K562 (cell line): ENCODE measurements around the gene MAS1L. TPM values are rescaled to one million over a fixed set of nuclear protein-coding genes. Genes with fewer than 3 reads are reported as not detected.

ENCODE experiments used
- ADNP ChIP-seq: fragments of 200-800 bp; sonication (Bioruptor generic); IDR thresholded peaks from 2 replicates; pipeline ENCODE4 v1.6.1; 2016; ENCODE audit warnings: missing genetic modification characterization, missing compliant biosample characterization
- ARID2 ChIP-seq: fragments of 450-650 bp; IDR thresholded peaks from 2 replicates; pipeline ENCODE4 v1.6.1; 2017; ENCODE audit warnings: antibody characterized with exemption, mild to moderate bottlenecking
- CBFB ChIP-seq: sonication (generic); formaldehyde crosslinking; IDR thresholded peaks from 2 replicates; pipeline ENCODE4 v1.4.0; 2020; ENCODE audit warnings: mild to moderate bottlenecking, missing genetic modification reagents
- CCNT2 ChIP-seq: IDR thresholded peaks from 2 replicates; pipeline ENCODE4 v1.6.1; 2011; ENCODE audit warnings: borderline replicate concordance, low read depth, mild to moderate bottlenecking, moderate library complexity, mixed read lengths, low read length; ENCODE audit not compliant: insufficient read length; ENCODE audit errors: extremely low read depth
- DDX20 ChIP-seq: fragments of 450-650 bp; IDR thresholded peaks from 2 replicates; pipeline ENCODE4 v1.6.1; 2016; ENCODE audit warnings: missing genetic modification characterization, low read depth, mild to moderate bottlenecking, missing compliant biosample characterization, moderate library complexity
- FOXJ2 ChIP-seq: fragments of 200-800 bp; sonication (Bioruptor generic); IDR thresholded peaks from 2 replicates; pipeline ENCODE4 v1.6.1; 2016; ENCODE audit warnings: missing genetic modification characterization, missing compliant biosample characterization
- FOXJ3 ChIP-seq: sonication (generic); formaldehyde crosslinking; IDR thresholded peaks from 2 replicates; pipeline ENCODE4 v1.4.0; 2020; ENCODE audit warnings: mild to moderate bottlenecking, missing genetic modification reagents
- GATA2 ChIP-seq: sonication (generic); formaldehyde crosslinking; IDR thresholded peaks from 2 replicates; pipeline ENCODE4 v1.4.0; 2020; ENCODE audit warnings: mild to moderate bottlenecking, missing genetic modification reagents
- GMEB1 ChIP-seq: fragments of 250-450 bp; sonication (Bioruptor Pico); IDR thresholded peaks from 2 replicates; pipeline ENCODE4 v1.4.0; 2020; ENCODE audit warnings: mild to moderate bottlenecking
- HDGF ChIP-seq: fragments of 450-650 bp; IDR thresholded peaks from 2 replicates; pipeline ENCODE4 v1.6.1; 2016
- HNRNPK ChIP-seq: fragments of 200-400 bp; formaldehyde crosslinking; IDR thresholded peaks from one replicate; pipeline ENCODE4 v1.6.1; 2018; ENCODE audit warnings: mild to moderate bottlenecking, low read depth, low read length; ENCODE audit not compliant: poor library complexity, severe bottlenecking
- NFATC3 ChIP-seq: fragments of 450-650 bp; IDR thresholded peaks from 2 replicates; pipeline ENCODE4 v1.6.1; 2017; ENCODE audit warnings: mild to moderate bottlenecking
- PHB2 ChIP-seq: fragments of 450-650 bp; IDR thresholded peaks from 2 replicates; pipeline ENCODE4 v1.6.1; 2017; ENCODE audit warnings: low read depth
- SMAD3 ChIP-seq: fragments of 450-650 bp; formaldehyde crosslinking; conservative IDR thresholded peaks from 2 replicates; pipeline ENCODE4 v1.4.0; 2020; ENCODE audit warnings: mild to moderate bottlenecking
- SUPT5H ChIP-seq: fragments of 450-650 bp; IDR thresholded peaks from 2 replicates; pipeline ENCODE4 v1.6.1; 2016
- TAF9B ChIP-seq: fragments of 450-650 bp; IDR thresholded peaks from 2 replicates; pipeline ENCODE4 v1.6.1; 2018; ENCODE audit warnings: mild to moderate bottlenecking; ENCODE audit not compliant: partially characterized antibody
- ZBTB7A ChIP-seq: IDR thresholded peaks from 2 replicates; pipeline ENCODE4 v1.6.1; 2011; ENCODE audit warnings: low read depth, mild to moderate bottlenecking, low read length, moderate library complexity, borderline replicate concordance; ENCODE audit not compliant: control insufficient read depth
- ZNF280B ChIP-seq: fragments of 250-450 bp; sonication (Bioruptor Pico); IDR thresholded peaks from 2 replicates; pipeline ENCODE4 v1.5.1; 2021; ENCODE audit warnings: mild to moderate bottlenecking
- ZNF354B ChIP-seq: fragments of 250-450 bp; sonication (Bioruptor Pico); IDR thresholded peaks from 2 replicates; pipeline ENCODE4 v1.4.0; 2020
- ZNF41 ChIP-seq: fragments of 250-450 bp; sonication (Bioruptor Pico); conservative IDR thresholded peaks from 2 replicates; pipeline ENCODE4 v1.4.0; 2020; ENCODE audit warnings: mild to moderate bottlenecking
- ZNF507 ChIP-seq: conservative IDR thresholded peaks from 2 replicates; pipeline ENCODE4 v1.6.1; 2017; ENCODE audit warnings: missing genetic modification characterization, missing compliant biosample characterization
- ZNF511 ChIP-seq: sonication (generic); formaldehyde crosslinking; IDR thresholded peaks from 2 replicates; pipeline ENCODE4 v1.8.0; 2022; ENCODE audit warnings: mild to moderate bottlenecking, missing genetic modification reagents
- ZNF589 ChIP-seq: fragments of 200-800 bp; sonication (Bioruptor generic); IDR thresholded peaks from 2 replicates; pipeline ENCODE4 v1.6.1; 2016; ENCODE audit warnings: low read depth, missing genetic modification characterization, missing compliant biosample characterization
- ZNF668 ChIP-seq: fragments of 250-450 bp; sonication (Bioruptor Pico); IDR thresholded peaks from 2 replicates; pipeline ENCODE4 v1.8.0; 2022; ENCODE audit warnings: mild to moderate bottlenecking, inconsistent platforms
- polyA plus RNA-seq, 8 experiments: library from polyadenylated mRNA; depleted of rRNA in 4 of 8; stranded (reverse) in 5 of 8; unstranded in 3 of 8; fragments of >200 nt; fragmentation: Nextera tagmentation in 2 of 8; fragmentation: Illumina TruSeq in 1 of 8; extraction: Ambion mirVana in 2 of 8; extraction: Trizol in 1 of 8; gene quantifications; 2 replicates each; pipeline versions ENCODE4 v1.2.1 to v1.2.3, GENCODE V29; 2011 to 2014; ENCODE audit warnings: inconsistent platforms in 1 of 8, missing spikeins in 1 of 8
- total RNA-seq, 7 experiments: library from RNA; depleted of rRNA in 6 of 7; stranded (reverse); fragments of >200 nt in 6 of 7; fragmentation: Illumina TruSeq in 2 of 7; extraction: Trizol in 2 of 7; gene quantifications; 2 replicates each; pipeline versions ENCODE4 v1.2.1 to v1.2.3, GENCODE V29; 2011 to 2021; ENCODE audit warnings: low replicate concordance in 1 of 7

Gene MAS1L
- total and polyA plus RNA-seq, 9 of the 15 experiments (the other 6 are each of a cell fraction or from before 2014, with no cell fraction given): not detected

GRCh38 chr6:29490552-29490951 lies 2.8 kb upstream of the MAS1L start (continued):
- no peak for TF ChIP-seq TAF9B
- TF ChIP-seq ARID2: no peak
- TF ChIP-seq HNRNPK: no peak
- no peak for TF ChIP-seq ADNP (tag)
- no peak for TF ChIP-seq ZNF511 (CRISPR knock-in tag)
- TF ChIP-seq FOXJ3 (CRISPR knock-in tag): no peak
- TF ChIP-seq SMAD3: peak; percentile 86; the same call in 1 of the 2 replicates
- peak; percentile 36; the same call in 1 of the 2 replicates for TF ChIP-seq DDX20 (tag)
- TF ChIP-seq ZNF41 (CRISPR knock-in tag): 0 out of 2 replicates have a peak, but pooled peaks have one; percentile 25
- peak; percentile 65 for TF ChIP-seq CCNT2
- TF ChIP-seq NFATC3: no peak
- TF ChIP-seq SUPT5H: no peak
- TF ChIP-seq ZNF280B: no peak
- TF ChIP-seq PHB2: no peak
- TF ChIP-seq ZNF589: peak; percentile 84; the same call in 1 of the 2 replicates
- no peak; the same call in 1 of the 2 replicates for TF ChIP-seq ZBTB7A
- no peak for TF ChIP-seq ZNF354B
- TF ChIP-seq CBFB (CRISPR knock-in tag): no peak
- no peak for TF ChIP-seq GMEB1 (CRISPR knock-in tag)
- 0 out of 2 replicates have a peak, but pooled peaks have one; percentile 26 for TF ChIP-seq FOXJ2 (tag)
- no peak for TF ChIP-seq ZNF668 (CRISPR knock-in tag)
- TF ChIP-seq ZNF507: no peak
- TF ChIP-seq HDGF: no peak
- peak; percentile 89 for TF ChIP-seq GATA2 (CRISPR knock-in tag)
